HL-60 (cell line): Measurements from ENCODE around the gene MALRD1.

Experiments used
- CTCF ChIP-seq: IDR thresholded peaks from one replicate; pipeline ENCODE4 v1.5.1; 2011; ENCODE audit warnings: low read length, control low read depth, inconsistent platforms; ENCODE audit not compliant: insufficient read depth
- GABPA ChIP-seq: IDR thresholded peaks from 2 replicates; pipeline ENCODE4 v1.6.1; 2012; ENCODE audit warnings: low read depth
- POLR2AphosphoS5 ChIP-seq: IDR thresholded peaks from 2 replicates; pipeline ENCODE4 v1.6.1; 2012; ENCODE audit warnings: low read depth
- REST ChIP-seq: IDR thresholded peaks from 2 replicates; pipeline ENCODE4 v1.6.1; 2012; ENCODE audit warnings: low read depth; ENCODE audit not compliant: insufficient replicate concordance
- SPI1 ChIP-seq: IDR thresholded peaks from 2 replicates; pipeline ENCODE4 v1.6.1; 2012; ENCODE audit warnings: low read depth, mild to moderate bottlenecking, borderline replicate concordance

GRCh38 chr10:19572056-19572455 is 523.5 kb downstream of the MALRD1 start:
- TF ChIP-seq POLR2AphosphoS5 (no peak), REST (no peak), CTCF (no peak), GABPA (no peak), SPI1 (no peak)
